GM21423 (cell line): ENCODE measurements around the gene TEAD3.
"Not testable (repeated sequence)": the region's sequence is repeated elsewhere in the genome, so short reads cannot be mapped to it uniquely, and the experiment has no call there.

Experiments
- ATAC-seq: cut with Tn5 transposase; IDR thresholded peaks from one replicate; pipeline ENCODE4 v1.9.1; 2021; ENCODE audit warnings: mild to moderate bottlenecking, moderate library complexity; ENCODE audit not compliant: unreplicated experiment

The TEAD3 gene

DNA sequence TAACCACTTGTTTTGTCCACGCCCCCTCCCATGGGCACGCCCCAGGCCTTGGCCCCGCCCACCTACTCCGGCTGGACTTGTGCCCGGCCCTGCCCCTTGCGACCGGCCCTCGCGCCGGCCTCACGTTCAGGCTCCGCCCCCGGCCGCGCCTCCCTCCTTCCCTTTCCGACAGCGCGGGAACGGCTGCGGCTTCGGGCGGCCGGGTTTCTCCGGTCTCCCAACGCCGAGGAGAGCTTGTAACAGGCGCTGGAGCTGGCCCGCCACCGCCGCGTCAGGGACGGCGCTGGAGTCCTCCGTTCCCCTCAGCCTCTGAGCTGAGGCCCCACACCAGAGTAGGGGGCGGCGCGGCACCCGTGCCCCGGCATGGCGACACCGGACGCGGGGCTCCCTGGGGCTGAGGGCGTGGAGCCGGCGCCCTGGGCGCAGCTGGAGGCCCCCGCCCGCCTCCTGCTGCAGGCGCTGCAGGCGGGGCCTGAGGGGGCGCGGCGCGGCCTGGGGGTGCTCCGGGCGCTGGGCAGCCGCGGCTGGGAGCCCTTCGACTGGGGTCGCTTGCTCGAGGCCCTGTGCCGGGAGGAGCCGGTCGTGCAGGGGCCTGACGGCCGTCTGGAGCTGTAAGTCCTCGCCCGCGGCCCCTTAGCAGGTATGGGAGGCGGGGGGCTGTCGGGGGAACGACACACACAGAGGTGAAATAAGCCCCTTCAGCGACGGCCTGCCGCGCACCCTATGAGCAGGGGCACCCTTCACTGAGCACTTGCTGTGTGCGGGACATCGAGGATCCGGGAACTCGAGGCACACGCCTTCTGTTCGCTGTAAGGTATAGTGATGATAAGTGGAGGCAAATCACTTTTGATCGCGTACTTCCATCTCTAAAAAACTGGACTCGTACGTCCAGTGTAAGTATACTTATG lies 44.4 kb downstream of the TEAD3 start, which contains the start of gene FANCE:
Gene FANCE (plus strand): TSS at position 156 of the 908 bp plus-strand sequence. CDS start 208 bp downstream, at position 364.
- ATAC-seq, result peak; percentile 87

GRCh38 chr6:35451354-35452182 lies 45.3 kb downstream of the TEAD3 start:
- no peak for ATAC-seq

- peak; percentile 34 for ATAC-seq
Measured at GRCh38 chr6:35449287-35449881, 47.5 kb downstream of the TEAD3 start.

- ATAC-seq, result no peak
Measured at GRCh38 chr6:35448191-35448590, 48.7 kb downstream of the TEAD3 start.

DNA sequence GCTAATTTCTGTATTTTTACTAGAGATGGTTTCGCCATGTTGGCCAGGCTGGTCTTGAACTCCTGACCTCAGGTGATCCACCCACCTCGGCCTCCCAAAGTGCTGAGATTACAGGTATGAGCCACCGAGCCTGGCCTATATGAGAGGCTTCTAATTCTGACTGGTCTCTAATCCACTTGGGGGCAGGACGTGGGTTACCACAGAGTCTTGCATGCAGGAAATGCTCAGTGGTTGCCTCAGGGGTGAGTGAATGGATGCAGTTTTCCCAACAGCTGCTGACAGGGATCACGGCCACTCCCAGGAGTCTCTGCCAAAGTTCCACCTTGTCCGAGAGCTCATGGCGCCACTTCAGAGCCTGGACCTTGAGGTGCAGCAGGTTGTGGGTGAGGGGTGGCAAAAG lies 51.2 kb downstream of the TEAD3 start:
- ATAC-seq, result no peak

- ATAC-seq, result no peak
Measured at GRCh38 chr6:35443341-35444030, 53.4 kb downstream of the TEAD3 start.

DNA sequence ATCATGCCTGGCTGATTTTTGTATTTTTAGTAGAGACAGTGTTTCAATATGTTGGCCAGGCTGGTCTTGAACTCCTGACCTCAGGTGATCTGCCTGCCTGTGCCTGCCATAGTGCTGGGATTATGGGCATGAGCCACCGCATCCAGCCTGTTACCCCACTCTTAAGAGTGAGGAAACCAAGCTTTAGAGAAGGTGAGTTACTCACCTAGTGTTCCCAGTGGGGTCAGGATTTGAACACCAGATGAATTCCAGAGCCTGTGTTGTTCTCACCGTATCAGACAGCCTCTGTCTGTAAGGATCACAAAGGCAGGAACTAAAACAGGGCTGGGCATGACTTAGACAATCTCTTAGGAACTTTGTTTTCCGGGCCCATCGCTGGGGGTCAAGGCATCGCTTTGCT lies 54.2 kb downstream of the TEAD3 start:
- ATAC-seq, result no peak

GRCh38 chr6:35441642-35442041 lies 55.2 kb downstream of the TEAD3 start:
- no peak for ATAC-seq

GRCh38 chr6:35441205-35441604 lies 55.7 kb downstream of the TEAD3 start:
- no peak for ATAC-seq

DNA sequence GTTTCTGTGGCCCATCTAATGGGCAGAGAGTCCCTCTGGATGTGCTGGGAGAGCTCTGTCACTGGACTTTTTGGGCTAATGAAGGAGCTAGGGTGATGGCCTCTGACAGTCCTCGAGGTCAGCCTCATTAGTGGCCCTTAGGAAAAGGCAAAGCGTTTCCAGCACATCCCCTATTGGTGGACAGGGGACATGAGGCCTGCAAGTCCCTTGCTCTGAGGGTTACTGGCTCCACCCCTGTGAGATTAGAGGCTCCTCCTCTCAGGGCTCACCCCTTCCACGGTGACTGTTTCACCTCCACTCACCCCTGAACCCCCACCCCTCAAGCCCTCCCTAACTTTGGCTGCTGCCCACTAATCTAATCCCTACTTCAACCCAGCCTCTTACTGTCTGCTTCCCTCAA lies 57.6 kb downstream of the TEAD3 start:
- no peak for ATAC-seq

GRCh38 chr6:35438378-35439065 lies 58.4 kb downstream of the TEAD3 start:
- ATAC-seq, result not testable (repeated sequence)

- ATAC-seq, result no peak
Measured at GRCh38 chr6:35436071-35436857, 60.6 kb downstream of the TEAD3 start.

GRCh38 chr6:35435074-35435837 lies 61.6 kb downstream of the TEAD3 start:
- ATAC-seq, result no peak

GRCh38 chr6:35432702-35433101 lies 64.2 kb downstream of the TEAD3 start:
- ATAC-seq, result not testable (repeated sequence)

GRCh38 chr6:35432291-35432690 lies 64.6 kb downstream of the TEAD3 start:
- no peak for ATAC-seq

GRCh38 chr6:35429463-35429862 lies 67.4 kb downstream of the TEAD3 start:
- no peak for ATAC-seq

DNA sequence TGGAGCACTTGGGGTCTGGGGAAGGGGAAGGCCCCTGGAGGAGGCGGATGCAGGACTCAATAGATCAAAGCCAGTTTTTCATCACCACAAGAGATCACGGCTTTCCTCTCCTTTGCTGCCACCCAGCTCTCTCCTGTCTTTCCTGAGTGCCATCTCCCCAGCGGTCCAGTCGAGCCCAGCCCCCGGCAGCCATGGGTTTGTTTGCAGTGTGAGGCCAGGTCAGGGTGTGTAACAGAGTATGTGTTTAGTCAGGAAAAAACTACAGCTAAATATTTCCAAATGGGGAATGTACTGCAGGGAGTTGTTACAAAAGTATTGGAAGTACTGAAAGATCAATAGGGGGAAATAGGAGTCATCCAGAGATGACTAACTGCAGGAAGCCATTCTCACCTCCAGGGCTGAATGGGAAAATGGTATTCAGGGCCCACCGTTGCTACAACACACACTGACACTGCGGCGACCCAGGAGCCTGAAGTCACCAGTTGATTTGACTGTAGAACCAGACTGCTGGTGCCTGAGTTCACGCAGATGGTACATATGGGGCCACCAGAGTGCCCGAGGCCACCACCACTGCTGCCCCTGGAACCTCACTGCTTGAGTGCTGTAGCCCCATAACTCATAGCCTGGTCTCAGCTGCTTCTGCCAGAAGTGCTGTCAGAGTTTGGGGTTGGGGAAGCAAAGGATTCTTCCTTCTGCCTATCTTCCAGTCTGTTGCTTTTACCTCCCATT lies 68.3 kb downstream of the TEAD3 start:
- no peak for ATAC-seq

GRCh38 chr6:35427851-35428321 lies 69.0 kb downstream of the TEAD3 start:
- ATAC-seq, result no peak
